BJ (cell line): ENCODE data around the gene POU4F3. TPM values are rescaled to one million over a fixed set of nuclear protein-coding genes. Genes with fewer than 3 reads are reported as not detected.

ENCODE experiments used
- CTCF ChIA-PET: fragments of 350-600 bp; formaldehyde crosslinking; extraction: SDS; loops from one replicate; lab custom pipeline; 2021; ENCODE audit warnings: antibody characterized with exemption, inconsistent platforms; lab: Yijun Ruan, JAX
- POLR2A ChIA-PET: fragments of 300-600 bp; sonication (Branson Sonifier 250); formaldehyde crosslinking; extraction: SDS; loops from one replicate; lab custom pipeline; 2021; ENCODE audit warnings: antibody characterized with exemption; lab: Charles Lee
- DNase-seq: peaks from one replicate; pipeline ENCODE4 v3.0.0-alpha.2; 2011; ENCODE audit warnings: low read depth
- H3K27me3 ChIP-seq: 2 replicates; pipeline ENCODE4 v1.6.0; 2011; ENCODE audit warnings: low read length; ENCODE audit not compliant: control insufficient read depth, insufficient read depth
- H3K36me3 ChIP-seq: 2 replicates; pipeline ENCODE4 v1.5.1; 2011; ENCODE audit warnings: low read length; ENCODE audit not compliant: control insufficient read depth, insufficient read depth
- H3K4me3 ChIP-seq: 2 replicates; pipeline ENCODE4 v1.5.1; 2011; ENCODE audit warnings: low read depth, mild to moderate bottlenecking, control low read depth, low read length
- CTCF ChIP-seq: IDR thresholded peaks from 2 replicates; pipeline ENCODE4 v1.5.1; 2011; ENCODE audit warnings: low read depth, mild to moderate bottlenecking, control low read depth, inconsistent platforms, low read length, moderate library complexity; ENCODE audit not compliant: insufficient read depth
- polyA plus RNA-seq: library from polyadenylated mRNA; depleted of rRNA; stranded (reverse); fragments of >200 nt; gene quantifications from 2 replicates; pipeline ENCODE4 v1.2.3, GENCODE V29; 2011; rRNA removed

The POU4F3 gene
- polyA plus RNA-seq, 1 experiment: 0.04 TPM

- Histone ChIP-seq H3K27me3 (peaks cover 4% of the 10 kb centered on the region), H3K36me3 (no peaks in the 10 kb centered on the region), H3K4me3 (no peak overlapping the region)
- no peak for TF ChIP-seq CTCF
- DNase-seq: no peak
- POLR2A ChIA-PET: no interaction called here
- CTCF ChIA-PET: interaction anchor here (0.6 to 1.4 kb wide), 2 partner anchors 13 to 39 kb away, joined by 3 read pairs; no protein-coding TSS in a partner anchor
Observed at GRCh38 chr5:146388386-146388785, 49.7 kb downstream of the POU4F3 start.

GRCh38 chr5:146390469-146390868, 51.8 kb downstream of the POU4F3 start:
- Histone ChIP-seq H3K4me3 (no peak overlapping the region), H3K36me3 (no peaks in the 10 kb centered on the region), H3K27me3 (peaks cover 4% of the 10 kb centered on the region)
- ChIA-PET POLR2A (no interaction called here), CTCF (no interaction called here)
- no peak for TF ChIP-seq CTCF
- no peak for DNase-seq

Other genes with a start within 250 kb of the POU4F3 start
- 0.33 TPM in 2 replicates for gene PLAC8L1, start 233.3 kb upstream of the POU4F3 start, polyA plus RNA-seq
- 8.5 and 24.6 TPM in 2 replicates for gene LARS1, start 156.2 kb upstream of the POU4F3 start, polyA plus RNA-seq
- 13.7 and 19.0 TPM in 2 replicates for gene RBM27, start 135.2 kb upstream of the POU4F3 start, polyA plus RNA-seq
- gene TCERG1, start 108.5 kb downstream of the POU4F3 start, polyA plus RNA-seq: 34.9 and 35.9 TPM in 2 replicates
- not detected in 2 replicates for gene GPR151, start 177.4 kb downstream of the POU4F3 start, polyA plus RNA-seq